Kidney (tissue), 14 donors: ENCODE measurements around the gene AFTPH. TPM values are rescaled to one million over a fixed set of nuclear protein-coding genes. Genes with fewer than 3 reads are reported as not detected.

Experiments
- DNase-seq, 5 donors: peaks; one replicate each; pipeline ENCODE4 v3.0.0-alpha.2; 2013 to 2020
- FAIRE-seq: peaks from 2 replicates; lab custom pipeline; 2012; peaks lifted over from hg19 to GRCh38; lab: Jason Lieb, UNC
- H3K27ac ChIP-seq, 2 donors: one replicate each; pipeline ENCODE4 v1.7.0; 2013; ENCODE audit warnings: low read depth in 2 of 2, low read length in 2 of 2, inconsistent platforms in 1 of 2
- H3K27me3 ChIP-seq: one replicate; pipeline ENCODE4 v1.7.1; 2013; ENCODE audit warnings: low read length, inconsistent platforms; ENCODE audit not compliant: control insufficient read depth, insufficient read depth
- H3K36me3 ChIP-seq, 3 donors: one replicate each; pipeline versions ENCODE4 v1.7.0 to v1.7.1; 2013; ENCODE audit warnings: low read length in 3 of 3, control low read depth in 1 of 3, inconsistent platforms in 1 of 3; ENCODE audit not compliant: insufficient read depth in 3 of 3, control insufficient read depth in 2 of 3
- H3K4me1 ChIP-seq, 3 donors: one replicate each; pipeline versions ENCODE4 v1.7.0 to v1.7.1; 2013; ENCODE audit warnings: low read length in 3 of 3, inconsistent platforms in 1 of 3, low read depth in 1 of 3; ENCODE audit not compliant: control insufficient read depth in 2 of 3, insufficient read depth in 2 of 3
- H3K4me3 ChIP-seq, 3 donors: one replicate each; pipeline versions ENCODE4 v1.7.0 to v1.8.1; 2013; ENCODE audit warnings: low read length in 3 of 3, control low read depth in 1 of 3, inconsistent platforms in 1 of 3
- H3K9ac ChIP-seq, 3 donors: one replicate each; pipeline versions ENCODE4 v1.7.0 to v1.7.1; 2013; ENCODE audit warnings: low read length in 3 of 3, control low read depth in 1 of 3, inconsistent platforms in 1 of 3
- H3K9me3 ChIP-seq, 3 donors: one replicate each; pipeline versions ENCODE4 v1.7.0 to v1.7.1; 2013; ENCODE audit warnings: low read length in 3 of 3, control low read depth in 1 of 3, inconsistent platforms in 1 of 3; ENCODE audit not compliant: control insufficient read depth in 2 of 3, insufficient read depth in 1 of 3
- CTCF ChIP-seq: IDR thresholded peaks from 3 replicates; pipeline ENCODE4 v1.5.1; 2012; ENCODE audit warnings: mild to moderate bottlenecking, moderate library complexity, borderline replicate concordance; ENCODE audit not compliant: insufficient read depth; ENCODE audit errors: extremely low read depth
- intact Hi-C: fragments of 100-400 bp; cut with DNase I; formaldehyde crosslinking; loops from one replicate; pipeline ENCODE4 v1.11.1; 2022
- polyA plus RNA-seq: library from polyadenylated mRNA; stranded (reverse); fragments of 350-450 nt; fragmentation: Illumina TruSeq; extraction: RNeasy Lipid Tissue Mini Kit (QIAGEN cat#74804); gene quantifications from one replicate; pipeline ENCODE4 v1.2.3, GENCODE V29; 2014; ENCODE audit warnings: low read depth, low replicate concordance; ENCODE audit not compliant: insufficient read depth
- total RNA-seq: library from RNA; stranded (reverse); fragmentation: NEBNext Ultra II Directional; extraction: Animal tissue kit (Norgen Biotek cat#: 25700); gene quantifications from one replicate; pipeline ENCODE4 v1.2.1, GENCODE V29; 2021
- donor health status: control.
- donor health status: control.
- donor health status: control.
- donor health status: control.
- donor health status: control.
- donor health status: DM: yes; HTN: yes; CAD: no.
- donor health status: Normal renal cell carcinoma (clear cell type).

The AFTPH gene
- total and polyA plus RNA-seq, 2 donors from 2014 or later, result 41.2 to 44.6 TPM

- FAIRE-seq, result no peak
- H3K4me1 ChIP-seq, result no peaks in the 10 kb centered on the region
- intact Hi-C loops, result no loop called here
- H3K9ac ChIP-seq, result no peak overlapping the region
- no peak for TF ChIP-seq CTCF
- H3K27ac ChIP-seq, result no peak overlapping the region
- H3K27me3 ChIP-seq, result no peaks in the 10 kb centered on the region
- no peak for DNase-seq
- H3K4me3 ChIP-seq, result no peak overlapping the region
- no peaks in the 10 kb centered on the region for H3K36me3 ChIP-seq
- H3K9me3 ChIP-seq, result no peaks in the 10 kb centered on the region
Measured at GRCh38 chr2:64516651-64517510, 7.2 kb upstream of the AFTPH start.

- no peaks in the 10 kb centered on the region for H3K9me3 ChIP-seq
- DNase-seq (no peak), FAIRE-seq (no peak)
- TF ChIP-seq CTCF, result no peak
- H3K36me3 ChIP-seq, result no peaks in the 10 kb centered on the region
- intact Hi-C loops, result no loop called here
- H3K27me3 ChIP-seq, result no peaks in the 10 kb centered on the region
- H3K9ac ChIP-seq, result no peak overlapping the region
- H3K27ac ChIP-seq, result no peak overlapping the region
- H3K4me3 ChIP-seq, result no peak overlapping the region
- no peaks in the 10 kb centered on the region for H3K4me1 ChIP-seq
Measured at GRCh38 chr2:64517511-64517884, 6.6 kb upstream of the AFTPH start.

GRCh38 chr2:64522843-64523428 is 1.2 kb upstream of the AFTPH start:
- H3K4me1 ChIP-seq, result peaks cover 0 to 2% (median 0%) of the 10 kb centered on the region in 3 donors
- H3K36me3 ChIP-seq, result no peaks in the 10 kb centered on the region
- no peaks in the 10 kb centered on the region for H3K9me3 ChIP-seq
- peak; percentile 89 for TF ChIP-seq CTCF
- peak in 4 of 5 donors; percentile 61 to 93 (median 81) for DNase-seq
- no peaks in the 10 kb centered on the region for H3K27me3 ChIP-seq
- no peak overlapping the region for H3K27ac ChIP-seq
- intact Hi-C loops, result no loop called here
- peak; percentile 87 for FAIRE-seq
- peak overlapping the region; percentile 81 to 97 (median 97) for H3K4me3 ChIP-seq
- peak overlapping the region; percentile 5 to 75 (median 37) for H3K9ac ChIP-seq
